CD4-positive, alpha-beta T cell treated with Interleukin-21 for 1 hour (primary cell): ENCODE results near the gene LAPTM5.
A peak's percentile ranks its signal among the peaks of the same experiment; 100 is the strongest.
"Not testable (repeated sequence)": the region's sequence is repeated elsewhere in the genome, so short reads cannot be mapped to it uniquely, and the experiment has no call there.

ENCODE experiments used
- DNase-seq: peaks from one replicate; pipeline ENCODE4 v3.0.0-alpha.2; 2020

The LAPTM5 gene

GRCh38 chr1:30768830-30769718 is 11.5 kb upstream of the LAPTM5 start:
- DNase-seq: no peak

DNA sequence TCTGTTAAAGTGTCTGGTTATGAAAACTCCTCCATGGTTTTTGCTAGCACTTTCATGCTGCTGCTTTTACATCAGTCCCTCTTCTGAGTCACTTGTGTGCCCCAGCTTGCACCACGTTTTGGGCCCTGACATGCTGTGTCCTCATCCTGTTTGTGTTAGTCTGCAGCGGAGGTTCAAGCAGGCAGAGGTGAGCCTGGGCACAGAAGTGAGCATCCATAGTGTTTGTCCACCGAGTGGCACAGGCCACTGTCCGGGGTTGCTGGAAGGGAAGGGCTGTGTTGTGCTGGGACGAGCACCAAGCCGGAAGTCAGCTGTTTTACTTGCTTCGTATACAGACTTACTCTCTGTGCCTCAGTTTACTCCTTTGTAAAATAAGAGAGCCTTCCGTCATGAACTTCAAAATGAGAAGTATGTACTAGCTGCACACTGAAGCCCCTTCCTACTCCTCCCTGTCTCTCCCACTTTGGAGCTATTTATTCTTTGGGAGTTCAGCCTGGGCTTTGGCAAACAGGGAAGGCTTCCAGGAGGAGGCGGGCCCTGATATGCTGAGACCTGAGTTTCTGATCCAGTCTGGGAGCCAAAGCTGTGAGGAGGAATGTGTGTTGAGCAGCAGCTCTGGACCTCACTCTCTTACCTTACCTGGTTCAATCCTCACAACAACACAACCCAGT is 10.7 kb upstream of the LAPTM5 start:
- no peak for DNase-seq

GRCh38 chr1:30766948-30767347 is 9.4 kb upstream of the LAPTM5 start:
- not testable (repeated sequence) for DNase-seq

DNA sequence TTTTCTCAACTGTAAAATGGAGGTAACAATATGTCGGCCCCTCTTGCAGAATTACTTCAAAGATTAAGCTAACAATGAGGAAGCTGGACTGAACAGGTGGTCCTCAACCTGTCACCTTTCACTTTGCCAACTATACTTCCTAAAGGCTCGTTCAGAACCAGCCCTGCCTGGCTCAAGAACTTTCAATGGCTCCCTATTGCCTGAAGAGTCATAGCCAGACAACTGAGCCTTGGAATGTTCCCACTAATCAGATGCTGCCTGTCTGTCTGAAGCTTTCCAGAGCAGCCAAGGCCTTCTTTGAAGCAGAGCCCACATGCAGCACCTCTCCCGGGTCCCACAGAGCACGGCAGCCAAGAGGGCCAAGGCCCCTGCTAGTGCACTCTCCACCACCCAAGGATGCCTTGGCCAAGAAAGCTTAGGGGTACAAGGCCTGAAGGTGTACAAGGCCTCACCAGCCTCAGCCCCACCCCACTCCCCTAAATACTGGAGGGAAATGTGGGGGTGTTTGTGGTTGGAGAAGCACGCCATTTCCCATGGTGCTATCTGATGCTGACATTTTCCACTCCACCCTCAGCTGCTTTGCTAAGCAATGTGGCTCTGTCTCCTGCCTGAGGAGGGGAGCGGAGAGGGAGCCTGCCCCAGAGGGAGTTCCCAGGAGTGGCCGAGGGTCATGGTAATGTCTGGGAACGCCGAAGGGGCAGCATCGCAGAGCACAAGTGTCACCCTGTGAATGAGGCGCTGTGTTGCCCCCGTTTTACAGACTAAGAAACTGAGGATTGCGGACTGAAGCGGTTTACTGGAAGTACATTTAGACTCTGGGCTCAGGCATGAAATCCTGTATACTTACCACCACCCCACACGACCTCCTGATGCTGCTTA is 8.2 kb upstream of the LAPTM5 start:
- DNase-seq: no peak

GRCh38 chr1:30764939-30765555 is 7.5 kb upstream of the LAPTM5 start:
- DNase-seq: no peak

- no peak for DNase-seq
Measured at GRCh38 chr1:30764396-30764795, 6.8 kb upstream of the LAPTM5 start.

DNA sequence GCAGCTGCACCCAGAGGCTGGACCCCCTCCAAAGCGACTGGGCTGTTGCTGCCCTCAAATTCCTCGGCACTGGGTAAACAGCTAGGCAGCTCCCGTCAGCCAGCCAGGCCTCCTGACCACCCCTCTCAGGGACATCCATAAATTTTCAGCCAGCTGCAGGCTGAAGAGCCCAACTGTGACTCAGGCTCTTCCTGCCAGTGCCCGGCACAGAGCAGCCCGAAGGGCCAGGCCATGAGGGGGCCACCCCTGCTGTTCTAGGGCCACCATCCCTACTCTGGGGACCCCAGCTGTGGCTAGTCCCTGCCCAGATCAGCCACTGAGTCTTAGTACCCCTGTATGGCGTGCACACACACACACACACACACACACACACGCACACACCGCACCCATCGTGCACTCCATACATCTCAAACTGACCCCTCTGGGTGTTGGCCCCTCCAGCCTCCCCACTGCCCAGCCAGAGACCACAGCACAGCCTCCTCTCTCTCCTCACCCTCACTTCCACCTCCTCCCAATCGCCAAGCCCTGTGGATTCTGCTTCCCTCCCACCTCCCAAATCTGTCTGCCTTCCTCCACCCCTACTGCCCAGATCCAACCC is 6.2 kb upstream of the LAPTM5 start:
- DNase-seq: no peak

- DNase-seq: no peak
Measured at GRCh38 chr1:30762930-30763650, 5.5 kb upstream of the LAPTM5 start.

GRCh38 chr1:30762152-30762929 is 4.8 kb upstream of the LAPTM5 start:
- no peak for DNase-seq

GRCh38 chr1:30761381-30762151 is 4.0 kb upstream of the LAPTM5 start:
- no peak for DNase-seq

GRCh38 chr1:30760596-30761324 is 3.2 kb upstream of the LAPTM5 start:
- no peak for DNase-seq

GRCh38 chr1:30759718-30760281 is 2.2 kb upstream of the LAPTM5 start:
- peak; percentile 72 for DNase-seq

GRCh38 chr1:30758785-30759380 is 1.3 kb upstream of the LAPTM5 start:
- DNase-seq: no peak

- DNase-seq: no peak
Measured at GRCh38 chr1:30758121-30758688, 631 bp upstream of the LAPTM5 start.

GRCh38 chr1:30756545-30757351 is 826 bp downstream of the LAPTM5 start:
- peak; percentile 79 for DNase-seq

DNA sequence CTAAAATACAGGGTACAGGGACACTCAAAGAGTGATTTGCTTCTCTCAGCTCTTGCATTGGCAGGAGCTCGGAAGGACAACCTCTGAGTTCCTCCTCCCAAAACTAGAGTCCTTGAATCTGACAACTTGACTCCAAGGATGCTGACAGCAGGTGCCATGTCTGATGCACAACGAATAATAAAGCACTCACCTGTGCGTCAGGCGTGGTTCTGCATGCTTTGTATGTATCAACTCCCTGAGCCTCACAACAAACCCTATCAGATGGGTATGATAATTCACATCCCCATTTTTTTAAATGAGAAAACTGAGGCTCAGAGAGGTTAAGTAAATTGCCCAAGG is 1.4 kb downstream of the LAPTM5 start:
- DNase-seq: no peak

GRCh38 chr1:30755746-30756145 is 1.8 kb downstream of the LAPTM5 start:
- no peak for DNase-seq
